HepG2 (cell line): ENCODE results near the gene STIP1. TPM values are rescaled to one million over a fixed set of nuclear protein-coding genes. Genes with fewer than 3 reads are reported as not detected.
A peak's percentile ranks its signal among the peaks of the same experiment; 100 is the strongest.

Source experiments
- DR1 ChIP-seq: sonication (generic); formaldehyde crosslinking; IDR thresholded peaks from 2 replicates; pipeline ENCODE4 v1.8.0; 2021; ENCODE audit warnings: mild to moderate bottlenecking, missing genetic modification reagents, inconsistent platforms
- ESRRA ChIP-seq: sonication (generic); formaldehyde crosslinking; IDR thresholded peaks from 2 replicates; pipeline ENCODE4 v1.5.1; 2020; ENCODE audit warnings: mild to moderate bottlenecking, low read depth, missing genetic modification reagents
- FOXJ3 ChIP-seq: sonication (generic); formaldehyde crosslinking; IDR thresholded peaks from 2 replicates; pipeline ENCODE4 v1.4.0; 2020; ENCODE audit warnings: missing genetic modification reagents, mild to moderate bottlenecking, borderline replicate concordance
- HINFP ChIP-seq: sonication (generic); formaldehyde crosslinking; IDR thresholded peaks from 2 replicates; pipeline ENCODE4 v1.4.0; 2020; ENCODE audit warnings: low read depth, mild to moderate bottlenecking, missing genetic modification reagents
- HOMEZ ChIP-seq: IDR thresholded peaks from 2 replicates; pipeline ENCODE4 v1.6.1; 2016; ENCODE audit warnings: low read depth
- KIAA2018 ChIP-seq: sonication (generic); formaldehyde crosslinking; IDR thresholded peaks from 2 replicates; pipeline ENCODE4 v1.5.0; 2020; ENCODE audit warnings: mild to moderate bottlenecking, missing genetic modification reagents, borderline replicate concordance
- NR2C2 ChIP-seq: sonication (generic); formaldehyde crosslinking; IDR thresholded peaks from 2 replicates; pipeline ENCODE4 v1.4.0; 2020; ENCODE audit warnings: missing genetic modification reagents, mild to moderate bottlenecking, moderate library complexity, borderline replicate concordance
- NR3C1 ChIP-seq: sonication (generic); formaldehyde crosslinking; IDR thresholded peaks from 2 replicates; pipeline ENCODE4 v1.4.0; 2020; ENCODE audit warnings: missing genetic modification reagents
- ZBTB14 ChIP-seq: sonication (generic); formaldehyde crosslinking; IDR thresholded peaks from 2 replicates; pipeline ENCODE4 v1.4.0; 2020; ENCODE audit warnings: missing genetic modification reagents
- ZKSCAN5 ChIP-seq: sonication (generic); formaldehyde crosslinking; IDR thresholded peaks from 2 replicates; pipeline ENCODE4 v1.5.1; 2020; ENCODE audit warnings: mild to moderate bottlenecking, missing genetic modification reagents
- ZNF773 ChIP-seq: sonication (generic); formaldehyde crosslinking; IDR thresholded peaks from 2 replicates; pipeline ENCODE4 v1.4.0; 2020; ENCODE audit warnings: missing genetic modification reagents, borderline replicate concordance
- ZSCAN21 ChIP-seq: sonication (generic); formaldehyde crosslinking; IDR thresholded peaks from 2 replicates; pipeline ENCODE4 v1.8.0; 2022; ENCODE audit warnings: mild to moderate bottlenecking, missing genetic modification reagents, moderate library complexity, borderline replicate concordance
- polyA plus RNA-seq, 8 experiments: library from polyadenylated mRNA; depleted of rRNA in 3 of 8; stranded (reverse) in 7 of 8; unstranded in 1 of 8; fragments of >200 nt; fragmentation: Illumina TruSeq in 4 of 8; extraction: Trizol in 4 of 8; gene quantifications; 2 replicates each; pipeline versions ENCODE4 v1.2.1 to v1.2.3, GENCODE V29; 2011 to 2016; ENCODE audit warnings: low read depth in 4 of 8, missing spikeins in 1 of 8, mixed read lengths in 1 of 8; ENCODE audit not compliant: insufficient read depth in 1 of 8
- total RNA-seq, 5 experiments: library from RNA; depleted of rRNA; stranded (reverse); fragments of >200 nt; fragmentation: Illumina TruSeq; extraction: Trizol; gene quantifications; 2 replicates each; pipeline ENCODE4 v1.2.3, GENCODE V29; 2016; ENCODE audit warnings: low read depth in 1 of 5
- TF ChIP-seq, protein P1 (sequence below), 2 experiments: sonication (generic) in 1 of 2; formaldehyde crosslinking in 1 of 2; IDR thresholded peaks; 2 replicates each; pipeline versions ENCODE4 v1.4.0 to v1.6.1; 2018 to 2020; ENCODE audit warnings: missing genetic modification reagents in 2 of 2, borderline replicate concordance in 1 of 2, low read depth in 1 of 2, mild to moderate bottlenecking in 1 of 2, missing biosample characterization in 1 of 2

STIP1 gene
- total and polyA plus RNA-seq, 2 of the 13 experiments (the other 11 are each of a cell fraction or from before 2014, with no cell fraction given), result 81.1 to 217 TPM

DNA sequence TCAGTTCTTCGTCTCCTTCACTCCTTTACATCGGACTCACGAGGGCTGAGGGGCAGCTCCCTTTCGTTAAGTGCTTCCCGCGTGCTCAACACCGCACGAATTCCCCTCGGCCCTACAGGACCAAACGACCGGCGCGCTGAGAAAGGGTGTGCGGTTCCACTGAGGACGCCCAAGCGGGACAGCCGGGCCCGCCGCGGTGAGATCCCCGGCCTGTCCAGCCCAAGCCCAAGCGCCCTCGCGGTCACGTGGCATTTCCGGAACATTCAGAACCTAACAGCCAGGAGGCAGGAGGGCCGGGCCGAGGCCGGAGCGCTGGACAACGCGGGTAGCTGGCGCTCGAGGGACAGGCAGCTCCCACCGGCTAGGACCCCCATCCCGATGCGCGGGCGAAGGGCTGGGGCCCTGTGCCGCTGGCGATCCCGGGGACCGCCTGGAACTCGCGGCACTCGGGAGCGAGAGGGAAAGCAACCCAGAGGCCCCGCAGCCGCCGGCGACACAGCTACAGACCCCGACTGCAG lies 737 bp upstream of the STIP1 start (continued):
- TF ChIP-seq KIAA2018 (CRISPR knock-in tag) (0 out of 2 replicates have a peak, but pooled peaks have one; percentile 59), ZKSCAN5 (CRISPR knock-in tag) (no peak), NR2C2 (peak; percentile 63; the same call in 1 of the 2 replicates), DR1 (CRISPR knock-in tag) (no peak; the same call in 1 of the 2 replicates), HINFP (CRISPR knock-in tag) (peak; percentile 78; the same call in 1 of the 2 replicates), ZBTB14 (CRISPR knock-in tag) (peak; percentile 53), ZNF773 (CRISPR knock-in tag) (0 out of 2 replicates have a peak, but pooled peaks have one; percentile 47), ZSCAN21 (CRISPR knock-in tag) (peak; percentile 87; the same call in 1 of the 2 replicates), HOMEZ (no peak), ESRRA (peak; percentile 90), NR3C1 (CRISPR knock-in tag) (no peak), FOXJ3 (CRISPR knock-in tag) (no peak)
- TF ChIP-seq, protein P1, sequence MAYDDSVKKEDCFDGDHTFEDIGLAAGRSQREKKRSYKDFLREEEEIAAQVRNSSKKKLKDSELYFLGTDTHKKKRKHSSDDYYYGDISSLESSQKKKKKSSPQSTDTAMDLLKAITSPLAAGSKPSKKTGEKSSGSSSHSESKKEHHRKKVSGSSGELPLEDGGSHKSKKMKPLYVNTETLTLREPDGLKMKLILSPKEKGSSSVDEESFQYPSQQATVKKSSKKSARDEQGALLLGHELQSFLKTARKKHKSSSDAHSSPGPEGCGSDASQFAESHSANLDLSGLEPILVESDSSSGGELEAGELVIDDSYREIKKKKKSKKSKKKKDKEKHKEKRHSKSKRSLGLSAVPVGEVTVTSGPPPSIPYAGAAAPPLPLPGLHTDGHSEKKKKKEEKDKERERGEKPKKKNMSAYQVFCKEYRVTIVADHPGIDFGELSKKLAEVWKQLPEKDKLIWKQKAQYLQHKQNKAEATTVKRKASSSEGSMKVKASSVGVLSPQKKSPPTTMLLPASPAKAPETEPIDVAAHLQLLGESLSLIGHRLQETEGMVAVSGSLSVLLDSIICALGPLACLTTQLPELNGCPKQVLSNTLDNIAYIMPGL (CRISPR knock-in tag; IDR thresholded peaks at IDR 0.05; ENCODE audit: borderline replicate concordance in 1 of 2, low read depth in 1 of 2), result peak; percentile 31 to 83; a peak in 3 of 4 replicates
